ENCODE results near the gene SMIM24. TPM values are rescaled to one million over a fixed set of nuclear protein-coding genes. Genes with fewer than 3 reads are reported as not detected.

The SMIM24 gene
- total and polyA plus RNA-seq, 2 donors (not counting 1 experiment from before 2014, with no cell fraction given), result not detected

GRCh38 chr19:3500429-3501101 is 20.2 kb upstream of the SMIM24 start, which contains the start of gene DOHH:
Gene DOHH (minus strand): TSS chr19:3500674. CDS start chr19:3496814, 3,860 bp downstream.
- peak within 1 kb of the TSS; percentile 84 for H3K9ac ChIP-seq (ENCODE audit: low read length)
- 0% methylated on average over 44 of the region's 52 CpGs for WGBS (ENCODE audit: insufficient coverage)
- peak within 1 kb of the TSS; percentile 93 to 96 for H3K27ac ChIP-seq (ENCODE audit: low read length in 2 of 2)
- H3K36me3 ChIP-seq (replicated peaks in 1 of 2; ENCODE audit: control extremely low read depth in 1 of 2, control insufficient read depth in 1 of 2, extremely low read depth in 1 of 2, insufficient read depth in 2 of 2, low read length in 1 of 2), result peaks cover 0 to 10% of the 10 kb centered on the region in 2 experiments
- ChIA-PET POLR2A (interaction anchor here (0.6 to 1.5 kb wide), 3 partner anchors 15 to 1895 kb away, joined by 4 to 8 read pairs (median 6); partner anchors contain the start of genes MRPL54 and UQCR11), CTCF (interaction anchor here (0.6 to 1.2 kb wide), 3 partner anchors 66 to 550 kb away, joined by 3 to 6 read pairs (median 5); no protein-coding TSS in a partner anchor)
- H4K20me1 ChIP-seq (ENCODE audit: control insufficient read depth, insufficient read depth, low read length, poor library complexity, severe bottlenecking), result no peaks in the 10 kb centered on the region
- no peaks in the 10 kb centered on the region for H3K9me3 ChIP-seq (ENCODE audit: control extremely low read depth in 1 of 3, control insufficient read depth in 2 of 3, insufficient read depth in 1 of 3, low read length in 2 of 3)
- peak within 1 kb of the TSS; percentile 84 to 95 (median 89) for H3K4me3 ChIP-seq (ENCODE audit: control extremely low read depth in 1 of 5, extremely low read depth in 1 of 5, insufficient read depth in 1 of 5, low read depth in 2 of 5, low read length in 4 of 5)
- H3K9me3 Mint-ChIP-seq (ENCODE audit: insufficient read depth), result no peaks in the 10 kb centered on the region
- peak within 1 kb of the TSS; percentile 88 for H3K4me2 ChIP-seq (replicated peaks; ENCODE audit: low read depth, low read length, poor library complexity, severe bottlenecking)
- no peaks in the 10 kb centered on the region for H3K27me3 Mint-ChIP-seq
- H3K27me3 ChIP-seq (replicated peaks in 1 of 4; ENCODE audit: control extremely low read depth in 1 of 4, control insufficient read depth in 3 of 4, insufficient read depth in 4 of 4, low read length in 3 of 4), result no peaks in the 10 kb centered on the region
- peak; percentile 99 for DNase-seq
- no peak for TF ChIP-seq CTCF (IDR thresholded peaks at IDR 0.05)
- no peak for TF ChIP-seq EZH2 (IDR thresholded peaks at IDR 0.05; ENCODE audit: borderline replicate concordance, insufficient read depth, low read depth, low read length, poor library complexity, severe bottlenecking)
- H2AFZ ChIP-seq (ENCODE audit: insufficient read depth, low read depth, low read length, poor library complexity, severe bottlenecking), result peak within 1 kb of the TSS; percentile 86
- H3K79me2 ChIP-seq (ENCODE audit: control insufficient read depth, insufficient read depth, low read length), result peaks cover 41% of the 10 kb centered on the region
- H3K27ac Mint-ChIP-seq, result peak within 1 kb of the TSS; percentile 95
- peaks cover 24% of the 10 kb centered on the region for H3K4me1 Mint-ChIP-seq
- peak; percentile 90 for ATAC-seq (ENCODE audit: low read depth)
- peak within 1 kb of the TSS; percentile 93 for H3K4me3 Mint-ChIP-seq
- peaks cover 10 to 21% of the 10 kb centered on the region in 2 donors for H3K4me1 ChIP-seq (ENCODE audit: control insufficient read depth in 2 of 2, insufficient read depth in 2 of 2, low read length in 2 of 2)
- intact Hi-C loops (cut with micrococcal nuclease), result loop anchor here (1.0 to 10.0 kb wide), 4 partner anchors 65 to 974 kb away; partner anchors contain the start of genes CACTIN, HDGFL2 and NCLN

Measured in B cell (primary cell).